Measurements from ENCODE around the gene DHRS12. TPM values are rescaled to one million over a fixed set of nuclear protein-coding genes. Genes with fewer than 3 reads are reported as not detected.

The DHRS12 gene
- total and polyA plus RNA-seq, 2 donors from 2014 or later = 20.4 to 36.1 TPM

DNA sequence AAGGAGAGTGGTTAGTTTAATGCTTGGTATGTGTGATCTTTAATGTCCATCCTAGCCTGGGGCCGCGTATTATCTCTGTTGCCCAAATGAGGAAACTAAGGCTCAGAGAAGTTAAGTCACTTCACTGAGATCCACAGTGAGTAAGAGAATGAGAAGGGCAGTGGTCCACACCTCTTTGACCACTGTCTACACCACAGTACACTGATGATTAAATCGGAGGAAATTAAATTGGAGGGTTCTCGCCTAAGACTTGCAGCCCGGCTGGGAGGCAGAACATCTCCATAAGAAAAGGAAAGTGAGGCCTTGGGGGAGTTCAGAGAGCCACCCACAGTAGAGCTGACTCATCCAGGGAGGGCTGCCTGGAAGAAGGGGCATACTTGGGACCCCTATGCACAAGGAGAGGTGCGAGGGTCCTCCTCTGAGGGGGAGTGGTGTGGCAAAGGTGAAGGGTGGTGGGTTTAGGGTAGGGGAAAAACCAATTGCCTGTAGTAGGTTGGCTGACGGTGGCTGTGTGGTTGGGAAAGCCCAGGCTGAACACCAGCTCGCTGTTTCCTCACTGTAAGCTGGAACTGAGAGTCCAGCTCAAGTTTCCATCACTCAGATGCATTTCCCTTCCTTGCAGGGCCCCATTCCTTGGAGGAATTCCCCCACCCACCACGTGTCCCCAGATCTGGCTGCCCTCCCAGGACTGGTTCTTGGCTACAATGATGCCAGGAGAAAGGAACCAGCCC is 15.0 kb upstream of the DHRS12 start:
- no peaks in the 10 kb centered on the region for H3K36me3 ChIP-seq (ENCODE audit: control insufficient read depth in 2 of 3, insufficient read depth in 3 of 3, low read length in 3 of 3)
- no peak for TF ChIP-seq CTCF (IDR thresholded peaks at IDR 0.05; ENCODE audit: borderline replicate concordance, extremely low read depth, insufficient read depth)
- no peak overlapping the region for H3K4me3 ChIP-seq (ENCODE audit: low read length in 3 of 3)
- no peak for FAIRE-seq
- H3K27me3 ChIP-seq (ENCODE audit: control insufficient read depth, insufficient read depth, low read length) = no peaks in the 10 kb centered on the region
- DNase-seq = no peak
- peaks cover 0 to 5% (median 5%) of the 10 kb centered on the region in 3 donors for H3K4me1 ChIP-seq (ENCODE audit: control insufficient read depth in 2 of 3, insufficient read depth in 2 of 3, low read depth in 1 of 3, low read length in 3 of 3)
- H3K9ac ChIP-seq (ENCODE audit: low read length in 3 of 3) = no peak overlapping the region
- no peaks in the 10 kb centered on the region for H3K9me3 ChIP-seq (ENCODE audit: control insufficient read depth in 2 of 3, insufficient read depth in 1 of 3, low read length in 3 of 3)
- H3K27ac ChIP-seq (ENCODE audit: low read depth in 2 of 2, low read length in 2 of 2) = no peak overlapping the region
- intact Hi-C loops (cut with DNase I) = no loop called here

DNA sequence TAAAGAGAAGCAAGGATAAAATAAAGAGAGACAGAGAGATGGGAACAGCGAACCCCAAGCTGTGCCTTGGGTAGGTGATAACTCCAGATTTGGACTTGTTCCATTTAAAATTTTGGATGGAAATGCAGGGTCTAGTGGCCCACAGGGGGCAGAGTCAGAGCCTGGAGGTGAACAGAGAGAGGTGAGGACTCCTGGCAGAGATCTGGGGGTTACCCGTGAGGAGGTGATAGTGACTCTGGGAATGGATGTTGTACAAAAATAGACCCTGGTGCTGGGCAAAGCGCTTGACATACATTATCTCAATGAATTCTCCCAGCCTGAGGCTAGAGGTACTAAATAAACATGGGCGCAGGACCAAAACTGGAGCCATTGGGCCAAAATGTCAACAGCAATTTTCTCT is 14.3 kb upstream of the DHRS12 start:
- FAIRE-seq = no peak

GRCh38 chr13:51817717-51818116 is 13.8 kb upstream of the DHRS12 start:
- H3K27ac ChIP-seq (ENCODE audit: low read depth in 2 of 2, low read length in 2 of 2) = no peak overlapping the region
- no peak for DNase-seq
- no peaks in the 10 kb centered on the region for H3K27me3 ChIP-seq (ENCODE audit: control insufficient read depth, insufficient read depth, low read length)
- intact Hi-C loops (cut with DNase I) = no loop called here
- no peak overlapping the region for H3K4me3 ChIP-seq (ENCODE audit: low read length in 3 of 3)
- H3K9ac ChIP-seq (ENCODE audit: low read length in 3 of 3) = no peak overlapping the region
- peaks cover 0 to 5% (median 5%) of the 10 kb centered on the region in 3 donors for H3K4me1 ChIP-seq (ENCODE audit: control insufficient read depth in 2 of 3, insufficient read depth in 2 of 3, low read depth in 1 of 3, low read length in 3 of 3)
- no peak for FAIRE-seq
- H3K36me3 ChIP-seq (ENCODE audit: control insufficient read depth in 2 of 3, insufficient read depth in 3 of 3, low read length in 3 of 3) = no peaks in the 10 kb centered on the region
- TF ChIP-seq CTCF (IDR thresholded peaks at IDR 0.05; ENCODE audit: borderline replicate concordance, extremely low read depth, insufficient read depth) = no peak
- H3K9me3 ChIP-seq (ENCODE audit: control insufficient read depth in 2 of 3, insufficient read depth in 1 of 3, low read length in 3 of 3) = no peaks in the 10 kb centered on the region

More for the DNA sequence above, 14.3 kb upstream of the DHRS12 start:
- no peaks in the 10 kb centered on the region for H3K9me3 ChIP-seq (ENCODE audit: control insufficient read depth in 2 of 3, insufficient read depth in 1 of 3, low read length in 3 of 3)
- TF ChIP-seq CTCF (IDR thresholded peaks at IDR 0.05; ENCODE audit: borderline replicate concordance, extremely low read depth, insufficient read depth) = no peak
- H3K27me3 ChIP-seq (ENCODE audit: control insufficient read depth, insufficient read depth, low read length) = no peaks in the 10 kb centered on the region
- peaks cover 0 to 5% (median 5%) of the 10 kb centered on the region in 3 donors for H3K4me1 ChIP-seq (ENCODE audit: control insufficient read depth in 2 of 3, insufficient read depth in 2 of 3, low read depth in 1 of 3, low read length in 3 of 3)
- H3K9ac ChIP-seq (ENCODE audit: low read length in 3 of 3) = no peak overlapping the region
- no peak overlapping the region for H3K4me3 ChIP-seq (ENCODE audit: low read length in 3 of 3)
- no peak for DNase-seq
- intact Hi-C loops (cut with DNase I) = no loop called here
- H3K27ac ChIP-seq (ENCODE audit: low read depth in 2 of 2, low read length in 2 of 2) = no peak overlapping the region
- no peaks in the 10 kb centered on the region for H3K36me3 ChIP-seq (ENCODE audit: control insufficient read depth in 2 of 3, insufficient read depth in 3 of 3, low read length in 3 of 3)

Measured in kidney (tissue), 14 donors.